Ovary (tissue), 10 donors: ENCODE measurements around the gene CGB2. TPM values are rescaled to one million over a fixed set of nuclear protein-coding genes. Genes with fewer than 3 reads are reported as not detected.
"Not testable (repeated sequence)": the region's sequence is repeated elsewhere in the genome, so short reads cannot be mapped to it uniquely, and the experiment has no call there.

Source experiments
- DNase-seq, 5 donors: peaks; one replicate each; pipeline ENCODE4 v3.0.0-alpha.2; 2019 to 2020
- H3K27ac ChIP-seq, 2 donors: fragments of 200-600 bp; one replicate each; pipeline versions ENCODE4 v1.5.1 to v1.8.0; 2019 to 2022
- H3K27me3 ChIP-seq: fragments of 200-600 bp; one replicate; pipeline ENCODE4 v1.8.0; 2022
- H3K36me3 ChIP-seq: fragments of 200-600 bp; sonication (generic); one replicate; pipeline ENCODE4 v1.5.1; 2019
- H3K4me1 ChIP-seq: one replicate; pipeline ENCODE4 v1.8.1; 2013; ENCODE audit warnings: mild to moderate bottlenecking, moderate library complexity; ENCODE audit not compliant: insufficient read depth
- H3K4me3 ChIP-seq: fragments of 200-600 bp; sonication (generic); one replicate; pipeline ENCODE4 v1.5.1; 2017
- H3K9me3 ChIP-seq, 2 donors: fragments of 200-600 bp in 1 of 2; sonication (generic) in 1 of 2; one replicate each; pipeline versions ENCODE4 v1.5.1 to v1.8.1; 2013 to 2019; ENCODE audit warnings: mild to moderate bottlenecking in 1 of 2, moderate library complexity in 1 of 2
- CTCF ChIP-seq, 3 donors: fragments of 450-650 bp in 2 of 3; fragments of 200-600 bp in 1 of 3; IDR thresholded peaks; one replicate each; pipeline versions ENCODE4 v1.5.1 to v1.8.0; 2016 to 2022; ENCODE audit warnings: antibody characterized with exemption in 3 of 3, mild to moderate bottlenecking in 1 of 3
- EP300 ChIP-seq: sonication (generic); formaldehyde crosslinking; IDR thresholded peaks from one replicate; pipeline ENCODE4 v1.6.1; 2017; ENCODE audit warnings: antibody characterized with exemption
- POLR2A ChIP-seq: fragments of 450-650 bp; IDR thresholded peaks from one replicate; pipeline ENCODE4 v1.6.1; 2017; ENCODE audit warnings: antibody characterized with exemption, mild to moderate bottlenecking, moderate library complexity
- WGBS, 3 donors: extraction: QIAGEN DNeasy Blood & Tissue Kit in 1 of 3; methylation state at CpG; one replicate each; pipeline versions ENCODE4 v1.1.5 to v1.1.7; 2013 to 2017; 5-methylcytosine and 5-hydroxymethylcytosine counted together
- intact Hi-C, 4 donors: fragments of 100-400 bp; cut with DNase I; formaldehyde crosslinking; loops; one replicate each; pipeline versions ENCODE4 v1.11.0 to v1.15.1; 2022 to 2023
- long read RNA-seq, 3 donors: library from polyadenylated mRNA in 2 of 3; unstranded in 2 of 3; transcript quantifications; one replicate each; pipeline ENCODE4 v2.0.0 and lab custom pipeline, GENCODE V29; 2021 to 2026
- polyA plus RNA-seq, 2 donors: library from polyadenylated mRNA; stranded (reverse); fragments of 200-250 nt in 1 of 2; fragments of 350-450 nt in 1 of 2; fragmentation: Illumina TruSeq in 1 of 2; extraction: RNeasy Lipid Tissue Mini Kit (QIAGEN cat#74804) in 1 of 2; gene quantifications; one replicate each; pipeline ENCODE4 v1.2.3, GENCODE V29; 2013 to 2014
- total RNA-seq, 7 donors: library from RNA; depleted of rRNA in 2 of 7; stranded (reverse); fragments of >200 nt in 2 of 7; fragmentation: NEBNext Ultra II Directional in 3 of 7; extraction: Animal tissue kit (Norgen Biotek cat#: 25700) in 3 of 7; gene quantifications; one replicate each; pipeline versions ENCODE4 v1.1.0 to v1.2.4, GENCODE V29; 2016 to 2023
- donor health status: DM: no; HTN: no; CAD: no; lungs with moderate emphysema.
- donor health status: DM: no; HTN: no; CAD: no.
- donor health status: Bipolar disorder and iron deficiency.
- donor health status: DM: yes; HTN: yes; CAD: no.
- donor health status: DM: no; HTN: no; CAD: no.
- donor health status: DM: yes; HTN: yes; CAD: no.

The CGB2 gene
- not detected for total RNA-seq
- not detected for polyA plus RNA-seq
- long read RNA-seq, donor 1 = 0 reads
- long read RNA-seq, donor 2, partial matches to known transcripts = 0 of 3 reads
- long read RNA-seq, donor 2, other reads (novel, unspliced or antisense) = 0 of 3 reads
- long read RNA-seq, donor 3 = 0 reads

- WGBS, 3 donors = 17 to 27% (median 18%) methylated on average over 28 of the region's 28 CpGs
- H3K27ac ChIP-seq, H3K4me1 ChIP-seq, H3K4me3 ChIP-seq, intact Hi-C loops, H3K9me3 ChIP-seq, DNase-seq, H3K27me3 ChIP-seq, H3K36me3 ChIP-seq: not testable (repeated sequence)
These were observed at the start of gene CGB2 for GRCh38 chr19:49031642-49032301. TSS of gene CGB2 (plus strand) at chr19:49031890. CDS start at chr19:49032096, 206 bp downstream.

DNA sequence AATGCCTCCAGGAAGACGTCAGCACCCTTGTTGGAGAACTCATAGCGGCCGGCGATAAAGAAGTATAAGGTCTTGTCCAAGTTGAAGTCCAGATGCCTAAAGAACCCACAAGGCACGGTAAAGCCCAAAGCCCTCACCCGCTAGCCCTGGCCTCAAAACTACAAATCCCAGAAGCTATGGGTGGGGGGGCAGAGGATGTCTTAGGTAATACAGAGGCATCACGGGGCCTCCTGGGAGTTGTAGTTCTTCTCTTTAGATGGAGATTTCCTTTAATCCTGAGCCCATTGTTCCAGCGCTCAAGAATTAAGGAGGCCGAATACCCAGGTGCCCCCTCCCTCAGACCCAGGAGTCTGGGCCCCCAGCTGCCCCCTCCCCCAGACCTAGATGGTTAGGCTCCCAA is 49.4 kb upstream of the CGB2 start:
- no peak overlapping the region for H3K4me3 ChIP-seq
- H3K27me3 ChIP-seq = no peaks in the 10 kb centered on the region
- no peaks in the 10 kb centered on the region for H3K9me3 ChIP-seq
- intact Hi-C loops = no loop called here
- WGBS, 3 donors = 85 to 89% (median 88%) methylated on average over 9 of the region's 9 CpGs
- TF ChIP-seq CTCF (IDR thresholded peaks at IDR 0.05) (no peak), EP300 (no peak), POLR2A (no peak)
- no peaks in the 10 kb centered on the region for H3K36me3 ChIP-seq
- no peaks in the 10 kb centered on the region for H3K4me1 ChIP-seq
- H3K27ac ChIP-seq = no peak overlapping the region
- no peak for DNase-seq

- DNase-seq = no peak
- Histone ChIP-seq H3K27me3 (no peaks in the 10 kb centered on the region), H3K4me3 (no peak overlapping the region), H3K27ac (no peak overlapping the region), H3K9me3 (no peaks in the 10 kb centered on the region), H3K36me3 (no peaks in the 10 kb centered on the region), H3K4me1 (no peaks in the 10 kb centered on the region)
- 92 to 94% (median 93%) methylated on average over 13 of the region's 13 CpGs for WGBS, 3 donors
- TF ChIP-seq CTCF (IDR thresholded peaks at IDR 0.05) (no peak), EP300 (no peak), POLR2A (no peak)
- intact Hi-C loops = no loop called here
These were observed 46.0 kb upstream of the CGB2 start for GRCh38 chr19:48985711-48986110.

GRCh38 chr19:48986211-48986610 is 45.5 kb upstream of the CGB2 start:
- WGBS, 3 donors = 88 to 93% (median 90%) methylated on average over 3 of the region's 3 CpGs
- Histone ChIP-seq H3K36me3 (no peaks in the 10 kb centered on the region), H3K27me3 (no peaks in the 10 kb centered on the region), H3K9me3 (no peaks in the 10 kb centered on the region), H3K4me3 (no peak overlapping the region), H3K27ac (no peak overlapping the region), H3K4me1 (peaks cover 3% of the 10 kb centered on the region)
- intact Hi-C loops = no loop called here
- TF ChIP-seq POLR2A (no peak), CTCF (IDR thresholded peaks at IDR 0.05) (no peak), EP300 (no peak)
- DNase-seq = no peak

DNA sequence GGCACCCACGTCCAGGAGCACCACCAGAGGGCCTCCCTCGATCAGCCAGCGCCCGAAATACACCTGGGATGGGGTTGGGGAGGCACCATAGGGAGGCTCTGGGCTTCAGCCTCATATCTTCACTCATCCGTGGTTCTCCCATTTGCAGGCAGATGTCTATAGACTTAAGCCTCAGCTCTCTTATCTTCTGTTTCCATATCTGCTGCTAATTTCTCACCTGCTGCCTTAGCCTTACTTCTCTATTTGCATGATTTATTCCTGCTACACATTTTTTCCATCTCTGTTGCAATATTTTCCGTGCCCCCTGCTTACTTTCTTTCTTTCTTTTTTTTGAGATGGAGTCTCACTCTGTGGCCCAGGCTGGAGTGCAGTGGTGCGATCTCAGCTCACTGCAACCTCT is 44.4 kb upstream of the CGB2 start:
- TF ChIP-seq EP300 (no peak), POLR2A (no peak), CTCF (IDR thresholded peaks at IDR 0.05) (no peak)
- Histone ChIP-seq H3K9me3 (no peaks in the 10 kb centered on the region), H3K27ac (no peak overlapping the region), H3K36me3 (no peaks in the 10 kb centered on the region), H3K4me3 (no peak overlapping the region), H3K27me3 (no peaks in the 10 kb centered on the region), H3K4me1 (peaks cover 12% of the 10 kb centered on the region)
- intact Hi-C loops = no loop called here
- DNase-seq = no peak
- WGBS, 3 donors = 80 to 88% (median 86%) methylated on average over 7 of the region's 7 CpGs
